Activated gamma-delta T cell (primary cell): ENCODE results near the gene SHD.
"Not testable (repeated sequence)": the region's sequence is repeated elsewhere in the genome, so short reads cannot be mapped to it uniquely, and the experiment has no call there.

Experiments used
- DNase-seq: peaks from one replicate; lab custom pipeline; 2025; lab: John Stamatoyannopoulos, UW

The SHD gene

DNA sequence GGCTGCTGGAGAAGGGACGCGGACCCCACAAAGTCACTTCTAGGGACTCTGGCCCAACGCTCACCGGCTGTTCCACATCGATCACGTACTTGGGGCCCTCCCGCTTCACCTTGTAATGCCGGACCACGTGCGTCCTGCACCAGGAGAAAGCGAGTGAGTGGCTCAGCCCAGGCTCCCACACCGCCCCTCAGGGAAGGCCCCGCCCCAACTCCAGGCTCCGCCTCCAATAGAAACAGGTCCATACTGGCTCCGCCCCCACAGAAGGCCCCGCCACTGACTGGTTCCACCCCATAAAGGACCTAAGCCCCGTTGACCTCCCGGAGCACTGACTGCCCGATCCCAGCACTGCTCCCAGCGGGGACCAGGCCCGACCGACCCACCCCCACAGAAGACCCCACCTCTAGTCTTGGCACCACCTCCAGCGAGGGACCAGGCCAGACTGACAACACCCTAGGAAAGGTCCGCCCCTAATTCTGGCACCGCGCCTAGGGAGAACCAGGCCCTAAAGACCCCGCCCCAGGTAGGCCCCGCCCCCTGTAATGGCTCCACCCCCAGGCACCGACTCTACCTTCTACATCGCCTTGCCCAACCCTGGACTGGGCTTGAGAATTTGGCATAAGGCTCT lies 48.3 kb downstream of the SHD start:
- DNase-seq = no peak

DNA sequence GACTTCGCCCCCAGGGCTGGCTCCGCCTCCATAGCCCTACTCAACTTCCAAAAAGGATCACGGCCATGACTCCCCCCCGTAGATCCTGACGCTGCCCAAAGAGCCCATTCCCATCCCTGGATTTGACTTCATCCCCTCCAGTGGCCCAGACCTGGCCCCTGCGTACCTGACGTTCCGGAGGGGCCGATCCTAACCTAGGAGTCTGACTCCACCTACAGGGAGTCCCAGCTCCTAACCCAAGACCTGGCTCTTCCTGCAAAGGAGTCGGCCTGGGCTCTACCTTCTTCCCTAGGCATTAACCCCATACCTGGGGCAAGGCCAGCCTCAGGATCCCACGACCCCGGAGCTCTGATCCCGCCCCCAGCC lies 48.8 kb downstream of the SHD start:
- DNase-seq = no peak

DNA sequence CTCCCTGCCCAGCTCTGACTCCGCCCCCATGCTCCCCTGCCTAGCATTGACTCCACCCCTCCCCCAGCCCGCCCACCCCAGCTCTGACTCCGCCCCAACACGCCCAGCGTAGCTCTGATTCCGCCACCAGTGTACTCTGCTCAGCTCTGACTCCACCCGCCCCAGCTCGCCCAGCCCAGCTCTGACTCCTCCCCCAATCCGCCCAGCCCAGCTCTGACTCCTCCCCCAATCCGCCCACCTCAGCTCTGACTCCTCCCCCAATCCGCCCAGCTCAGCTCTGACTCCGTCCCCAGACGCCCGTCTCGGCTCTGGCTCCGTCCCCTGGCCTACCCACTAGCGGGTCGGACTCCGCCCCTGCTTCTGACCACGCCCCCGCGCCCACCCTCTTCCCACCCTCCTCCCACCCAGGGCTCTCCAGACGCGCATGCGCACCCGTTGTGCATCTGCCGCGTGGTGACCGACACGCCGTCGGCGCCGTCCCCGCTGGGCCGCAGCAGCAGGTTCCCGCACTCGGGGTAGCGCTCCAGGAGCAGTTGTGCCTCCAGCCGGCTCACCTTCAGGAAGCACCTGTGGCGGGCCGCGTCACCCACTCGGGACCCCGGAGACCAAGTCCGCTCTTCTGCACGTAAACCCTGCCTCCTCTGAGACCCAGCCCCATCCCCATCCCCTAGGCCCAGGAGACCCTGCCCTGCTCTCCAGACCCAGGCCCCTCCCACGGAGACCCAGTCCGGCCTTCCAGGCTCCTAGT lies 49.4 kb downstream of the SHD start:
- DNase-seq = peak; percentile 93

DNA sequence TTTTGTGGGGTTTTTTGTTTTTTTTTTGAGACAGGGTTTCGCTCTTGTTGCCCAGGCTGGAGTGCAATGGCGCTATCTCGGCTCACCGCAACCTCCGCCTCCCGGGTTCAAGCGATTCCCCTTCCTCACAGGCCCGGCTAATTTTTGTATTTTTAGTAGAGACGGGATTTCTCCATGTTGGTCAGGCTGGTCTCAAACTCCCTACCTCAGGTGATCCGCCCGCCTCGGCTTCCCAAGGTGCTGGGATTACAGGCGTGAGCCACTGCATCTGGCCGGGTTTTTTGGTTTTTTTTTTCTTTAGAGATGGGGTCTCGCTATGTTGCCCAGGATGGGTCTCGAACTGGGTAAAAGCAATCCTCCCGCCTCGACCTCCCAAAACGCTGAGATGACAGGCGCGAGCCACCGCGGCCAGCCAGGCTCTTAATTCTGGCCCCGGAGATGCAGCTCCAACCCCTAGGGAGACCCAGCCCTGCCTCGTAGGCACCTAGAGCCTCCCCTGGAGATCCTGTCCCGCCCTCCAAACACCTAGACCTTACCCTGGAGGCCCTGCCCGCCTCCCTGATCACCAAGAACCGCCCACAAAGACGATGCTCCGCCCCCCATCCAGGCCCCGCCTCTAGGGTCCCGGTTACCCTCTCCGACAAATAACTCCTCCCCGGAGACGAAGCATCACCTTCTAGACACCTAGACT lies 50.1 kb downstream of the SHD start:
- DNase-seq = not testable (repeated sequence)

DNA sequence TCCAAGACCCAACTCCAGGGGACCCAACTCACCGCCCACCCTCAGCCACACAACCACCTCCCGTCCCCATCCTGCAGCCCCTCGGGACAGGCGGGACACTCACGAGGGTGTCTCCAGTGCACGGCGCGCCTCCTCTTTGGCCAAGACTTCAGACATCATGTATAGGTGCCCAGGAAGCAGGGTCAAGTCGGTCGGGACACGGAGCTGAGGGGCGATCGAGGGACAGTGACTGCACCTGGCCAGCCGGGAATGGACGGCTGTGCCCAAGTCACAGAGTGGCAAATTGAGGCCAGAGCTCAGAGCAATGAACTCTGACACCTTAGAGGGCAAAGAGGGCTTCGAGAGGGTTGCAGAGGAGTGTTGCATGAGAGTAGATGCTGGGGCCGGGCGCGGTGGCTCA lies 50.8 kb downstream of the SHD start:
- no peak for DNase-seq

DNA sequence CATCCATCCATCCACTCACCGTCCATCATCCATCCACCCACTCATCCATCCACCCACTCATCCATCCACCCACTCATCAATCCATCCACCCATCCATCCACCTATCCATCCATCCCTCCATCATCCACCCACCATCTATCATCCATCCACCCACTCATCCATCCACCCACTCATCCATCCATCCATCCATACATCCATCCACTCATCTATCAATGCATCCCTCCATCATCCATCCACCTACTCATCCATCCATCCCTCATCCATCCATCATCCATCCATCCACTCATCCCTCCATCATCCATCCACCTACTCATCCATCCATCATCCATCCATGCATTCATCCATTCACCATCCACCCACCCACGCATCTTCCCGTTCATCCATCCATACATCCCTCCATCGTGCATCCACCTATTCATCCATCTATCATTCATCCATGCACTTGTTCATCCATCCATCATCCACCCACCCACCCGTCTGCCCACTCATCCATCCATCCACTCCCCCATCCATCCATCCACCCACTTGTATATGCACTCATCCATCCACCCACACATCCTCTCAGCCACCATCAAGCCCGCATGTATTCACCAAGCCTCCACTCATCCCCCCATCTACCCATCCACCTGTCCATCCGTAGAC lies 56.0 kb downstream of the SHD start:
- DNase-seq = no peak

DNA sequence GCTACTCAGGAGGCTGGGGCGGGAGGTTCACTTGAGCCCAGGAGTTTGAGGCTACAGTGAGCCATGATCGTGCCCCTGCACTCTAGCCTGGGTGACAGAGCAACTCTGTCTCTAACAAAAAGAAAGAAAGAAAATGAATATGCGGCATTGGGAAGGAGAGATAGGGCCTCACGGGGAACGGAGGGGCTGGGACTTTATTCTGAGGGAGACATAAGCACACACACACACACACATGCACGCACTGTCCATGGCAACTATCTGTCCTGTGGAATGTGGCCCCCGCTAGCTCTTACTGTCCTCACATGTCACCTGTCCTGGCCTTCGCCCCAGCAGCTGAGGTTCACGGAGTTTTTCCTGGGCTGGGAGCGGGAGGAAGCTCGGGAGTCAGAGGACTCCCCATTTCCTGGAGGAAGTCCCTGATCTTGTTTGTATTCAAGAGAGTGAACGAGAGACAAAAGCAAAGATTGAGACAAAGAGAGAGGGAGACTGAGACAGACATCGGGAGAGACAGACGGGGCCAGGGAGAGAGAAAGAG lies 58.9 kb downstream of the SHD start:
- DNase-seq = no peak

DNA sequence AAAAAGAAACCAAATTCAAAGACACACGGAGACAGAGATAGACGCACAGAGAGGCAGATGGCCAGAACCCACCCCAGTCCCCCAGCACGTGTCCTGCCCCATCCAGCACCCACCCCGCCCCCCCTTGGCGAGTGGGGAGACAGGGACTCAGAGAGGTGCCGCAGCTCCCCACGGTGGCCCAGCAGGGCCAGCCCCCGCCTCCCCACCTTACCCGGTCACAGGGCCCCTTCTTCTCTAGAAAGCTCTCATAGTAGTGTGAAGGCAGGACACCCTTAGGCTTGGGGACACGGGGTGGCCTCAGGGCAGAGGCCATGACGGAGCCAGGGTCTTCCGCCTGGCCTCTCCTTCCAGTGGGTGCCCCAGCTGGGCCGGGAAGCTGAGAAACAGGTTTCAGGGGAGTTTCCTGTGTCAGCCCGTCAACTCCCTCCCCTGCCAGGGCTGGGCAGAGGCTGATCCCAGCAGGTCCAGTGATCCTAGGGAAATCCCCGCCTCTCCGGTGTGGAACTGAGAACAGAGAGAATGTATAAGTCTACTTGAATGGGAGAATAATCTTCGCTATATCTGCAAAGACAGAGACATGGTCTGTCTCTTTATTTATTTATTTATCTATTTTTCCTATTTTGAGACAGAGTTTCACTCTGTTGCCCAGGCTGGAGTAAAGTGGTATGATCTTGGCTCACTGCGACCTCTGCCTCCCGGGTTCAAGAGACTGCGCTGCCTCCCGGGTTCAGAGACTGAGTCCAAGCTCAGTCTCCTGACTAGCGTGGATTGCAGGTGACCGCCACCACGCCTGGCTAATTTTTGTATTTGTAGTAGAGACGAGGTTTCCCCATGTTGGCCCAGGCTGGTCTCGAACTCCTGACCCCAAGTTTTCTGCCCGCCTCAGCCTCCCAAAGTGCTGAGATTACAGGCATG lies 59.6 kb downstream of the SHD start, which contains the start of gene STAP2:
TSS of gene STAP2 (minus strand) at position 387 of the 915 bp plus-strand sequence. CDS start at position 313, 74 bp downstream.
- DNase-seq = no peak
